ENCODE data around the gene PLD2.
"Not testable (repeated sequence)": the region's sequence is repeated elsewhere in the genome, so short reads cannot be mapped to it uniquely, and the experiment has no call there.

The PLD2 gene

GRCh38 chr17:4854111-4854681 is 47.2 kb downstream of the PLD2 start:
- H3K27ac Mint-ChIP-seq = no peak overlapping the region
- peaks cover 69% of the 10 kb centered on the region for H3K4me1 Mint-ChIP-seq
- peaks cover 5% of the 10 kb centered on the region for H3K9me3 Mint-ChIP-seq
- ATAC-seq = no peak
- H3K4me3 Mint-ChIP-seq = no peak overlapping the region
- H3K36me3 Mint-ChIP-seq = peaks cover 39% of the 10 kb centered on the region
- no peak for DNase-seq (ENCODE audit: low spot score in 2 of 2)

DNA sequence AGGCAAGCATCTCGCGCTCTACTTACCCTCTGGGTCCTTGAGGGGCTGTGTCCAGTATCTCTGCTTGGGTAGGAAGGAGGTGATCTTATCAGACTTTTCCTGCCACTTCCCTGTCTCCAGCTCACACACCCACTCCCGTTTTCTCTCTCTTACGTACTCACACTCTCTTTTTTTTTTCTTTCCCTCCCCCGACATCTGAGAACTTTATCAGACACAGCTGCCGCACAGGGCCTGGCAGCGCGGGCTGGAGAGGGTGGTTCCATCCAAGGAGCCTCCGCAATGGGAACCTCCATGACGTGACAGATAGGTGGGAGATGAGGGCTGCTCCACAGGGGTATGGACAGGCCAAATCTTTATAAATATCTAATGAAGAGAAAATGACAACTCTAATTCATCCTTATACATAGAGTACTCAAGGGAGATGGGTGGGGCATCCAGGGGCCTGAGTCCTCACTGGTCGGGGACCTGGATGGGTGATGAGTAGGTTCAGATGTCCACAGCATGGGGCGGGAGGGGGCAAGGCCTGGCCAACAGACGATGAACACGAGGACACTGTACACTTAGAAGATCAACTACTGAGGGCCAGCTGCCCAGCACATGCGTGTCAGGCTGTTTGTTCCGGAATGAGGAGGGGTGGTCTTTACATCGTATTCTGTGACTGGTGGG is 49.5 kb downstream of the PLD2 start:
- Mint-ChIP-seq H3K27ac (no peak overlapping the region), H3K36me3 (peaks cover 46% of the 10 kb centered on the region)
- ATAC-seq = no peak

DNA sequence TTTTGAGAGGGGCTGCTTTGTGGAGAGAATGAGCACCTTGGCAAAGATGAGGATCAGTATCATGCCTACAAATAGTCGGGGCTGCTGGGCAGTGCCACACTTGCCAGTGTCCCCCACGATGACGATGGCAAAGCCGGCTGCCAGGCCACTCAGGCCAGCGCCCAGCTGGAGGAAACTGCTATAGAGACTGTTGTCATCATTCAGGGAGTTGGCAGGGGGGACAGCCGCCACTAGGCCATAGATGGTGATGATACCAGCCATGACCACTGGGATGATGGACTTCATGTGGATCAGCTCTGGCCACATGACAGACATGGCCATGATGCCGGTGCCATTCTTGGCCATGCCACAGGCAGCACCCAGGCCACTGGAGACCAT is 50.0 kb downstream of the PLD2 start:
- Mint-ChIP-seq H3K4me3 (no peak overlapping the region), H3K9me3 (peaks cover 5% of the 10 kb centered on the region), H3K4me1 (peaks cover 48% of the 10 kb centered on the region), H3K36me3 (peaks cover 43% of the 10 kb centered on the region), H3K27ac (no peak overlapping the region)
- DNase-seq (ENCODE audit: low spot score in 2 of 2) (no peak), ATAC-seq (no peak)

More for the DNA sequence above, 49.5 kb downstream of the PLD2 start:
- H3K4me3 Mint-ChIP-seq = no peak overlapping the region
- DNase-seq (ENCODE audit: low spot score in 2 of 2) = no peak
- H3K9me3 Mint-ChIP-seq = peaks cover 5% of the 10 kb centered on the region
- peaks cover 53% of the 10 kb centered on the region for H3K4me1 Mint-ChIP-seq

DNA sequence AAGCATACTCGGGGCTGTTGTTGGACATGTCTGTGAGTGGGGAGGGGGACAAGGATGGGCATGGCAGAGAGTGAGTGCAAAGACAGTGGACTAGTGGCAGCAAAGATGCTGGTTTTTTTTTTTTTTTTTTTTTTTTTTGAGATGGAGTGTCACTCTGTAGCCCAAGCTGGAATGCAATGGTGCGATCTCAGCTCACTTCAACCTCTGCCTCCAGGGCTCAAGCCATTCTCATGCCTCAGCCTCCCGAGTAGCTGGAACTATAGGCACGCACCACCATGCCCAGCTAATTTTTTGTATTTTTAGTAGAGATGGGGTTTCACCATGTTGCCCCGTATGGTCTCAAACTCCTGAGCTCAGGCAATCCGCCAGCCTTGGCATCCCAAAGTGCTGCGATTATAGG is 50.4 kb downstream of the PLD2 start:
- DNase-seq (ENCODE audit: low spot score in 2 of 2); ATAC-seq; H3K27ac Mint-ChIP-seq; H3K9me3 Mint-ChIP-seq; H3K4me3 Mint-ChIP-seq: not testable (repeated sequence)
- Mint-ChIP-seq H3K4me1 (peaks cover 44% of the 10 kb centered on the region), H3K36me3 (peaks cover 39% of the 10 kb centered on the region)

GRCh38 chr17:4858068-4858881 is 51.3 kb downstream of the PLD2 start:
- peaks cover 40% of the 10 kb centered on the region for H3K4me1 Mint-ChIP-seq
- H3K36me3 Mint-ChIP-seq = peaks cover 30% of the 10 kb centered on the region
- no peak overlapping the region for H3K27ac Mint-ChIP-seq
- ATAC-seq = no peak
- DNase-seq (ENCODE audit: low spot score in 2 of 2) = no peak
- H3K4me3 Mint-ChIP-seq = no peak overlapping the region
- H3K9me3 Mint-ChIP-seq = no peaks in the 10 kb centered on the region

- Mint-ChIP-seq H3K36me3 (peaks cover 24% of the 10 kb centered on the region), H3K27ac (no peak overlapping the region), H3K4me1 (peaks cover 34% of the 10 kb centered on the region), H3K4me3 (no peak overlapping the region), H3K9me3 (no peaks in the 10 kb centered on the region)
- no peak for ATAC-seq
- no peak for DNase-seq (ENCODE audit: low spot score in 2 of 2)
Observed at GRCh38 chr17:4858882-4859260, 51.9 kb downstream of the PLD2 start.

DNA sequence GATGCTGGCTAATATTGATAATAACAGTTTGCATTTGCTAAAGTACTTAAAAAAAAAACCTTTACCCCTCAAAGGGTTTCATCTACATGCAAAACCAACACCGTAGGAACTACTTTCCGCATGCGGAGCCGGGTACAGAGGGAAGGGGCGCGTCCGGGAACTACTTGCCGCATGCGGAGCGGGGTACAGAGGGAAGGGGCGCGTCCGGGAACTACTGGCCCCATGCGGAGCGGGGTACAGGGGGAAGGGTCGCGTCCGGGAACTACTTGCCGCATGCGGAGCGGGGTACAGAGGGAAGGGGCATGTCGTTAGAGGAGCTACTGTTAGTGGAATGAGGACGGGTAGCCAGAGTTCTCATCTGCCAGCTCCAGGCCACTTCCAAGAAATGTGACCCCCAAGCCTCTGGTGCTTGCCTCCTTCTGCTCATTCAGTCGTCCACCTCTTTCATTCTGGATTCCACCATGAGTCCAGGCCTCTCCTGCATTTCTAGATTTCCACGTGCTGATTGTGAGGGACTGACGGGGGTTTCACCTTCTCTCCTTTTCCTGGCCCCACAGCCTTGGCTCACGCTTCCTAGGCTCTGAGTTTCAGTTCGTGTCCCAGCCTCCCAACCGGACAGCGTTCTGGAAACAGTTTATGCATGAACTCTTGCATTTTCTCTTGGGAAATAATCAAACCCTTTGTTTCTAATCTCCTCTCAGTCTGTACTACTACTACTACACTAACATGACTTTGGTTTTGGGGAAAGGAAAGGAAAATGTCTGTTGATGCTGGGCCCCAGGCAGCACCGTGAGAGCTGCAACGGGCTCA is 53.1 kb downstream of the PLD2 start:
- ATAC-seq (no peak), DNase-seq (ENCODE audit: low spot score in 2 of 2) (no peak)
- Mint-ChIP-seq H3K27ac (no peak overlapping the region), H3K36me3 (peaks cover 22% of the 10 kb centered on the region), H3K9me3 (no peaks in the 10 kb centered on the region), H3K4me1 (peaks cover 24% of the 10 kb centered on the region), H3K4me3 (no peak overlapping the region)

GRCh38 chr17:4860651-4861050 is 53.7 kb downstream of the PLD2 start:
- Mint-ChIP-seq H3K4me1 (peaks cover 24% of the 10 kb centered on the region), H3K9me3 (no peaks in the 10 kb centered on the region), H3K4me3 (no peak overlapping the region), H3K36me3 (peaks cover 24% of the 10 kb centered on the region), H3K27ac (no peak overlapping the region)
- ATAC-seq (no peak), DNase-seq (ENCODE audit: low spot score in 2 of 2) (no peak)

- DNase-seq (ENCODE audit: low spot score in 2 of 2) (no peak), ATAC-seq (no peak)
- Mint-ChIP-seq H3K4me3 (no peak overlapping the region), H3K4me1 (peaks cover 24% of the 10 kb centered on the region), H3K9me3 (no peaks in the 10 kb centered on the region), H3K36me3 (peaks cover 24% of the 10 kb centered on the region), H3K27ac (no peak overlapping the region)
Observed at GRCh38 chr17:4861052-4861451, 54.1 kb downstream of the PLD2 start.

GRCh38 chr17:4862720-4863119 is 55.8 kb downstream of the PLD2 start:
- Mint-ChIP-seq H3K27ac (no peak overlapping the region), H3K36me3 (peaks cover 14% of the 10 kb centered on the region), H3K4me3 (no peak overlapping the region), H3K9me3 (no peaks in the 10 kb centered on the region), H3K4me1 (peaks cover 9% of the 10 kb centered on the region)
- DNase-seq (ENCODE audit: low spot score in 2 of 2) = no peak
- ATAC-seq = no peak

DNA sequence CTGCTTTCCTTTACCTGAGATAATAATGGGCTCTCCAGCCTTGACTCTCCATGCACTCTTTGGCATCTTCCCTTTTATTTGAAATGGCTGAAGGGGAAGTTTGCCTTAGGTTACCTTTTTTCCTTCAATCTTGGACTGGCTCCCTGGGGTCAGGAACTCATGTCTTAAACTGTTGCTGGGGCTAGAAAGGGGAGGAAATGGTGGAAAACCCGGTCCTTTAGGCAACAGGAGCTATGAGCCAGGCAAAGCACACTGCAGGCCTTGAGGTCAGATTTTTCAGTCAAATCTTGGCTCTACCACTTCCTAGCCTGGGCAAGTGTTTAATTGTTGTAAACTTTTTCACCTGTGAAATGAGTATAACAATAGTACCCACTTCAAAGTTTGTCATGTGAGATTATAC is 56.4 kb downstream of the PLD2 start:
- peaks cover 6% of the 10 kb centered on the region for H3K4me1 Mint-ChIP-seq
- H3K27ac Mint-ChIP-seq = no peak overlapping the region
- no peak for ATAC-seq
- no peak for DNase-seq (ENCODE audit: low spot score in 2 of 2)
- H3K4me3 Mint-ChIP-seq = no peak overlapping the region
- no peaks in the 10 kb centered on the region for H3K9me3 Mint-ChIP-seq
- H3K36me3 Mint-ChIP-seq = peaks cover 14% of the 10 kb centered on the region

DNA sequence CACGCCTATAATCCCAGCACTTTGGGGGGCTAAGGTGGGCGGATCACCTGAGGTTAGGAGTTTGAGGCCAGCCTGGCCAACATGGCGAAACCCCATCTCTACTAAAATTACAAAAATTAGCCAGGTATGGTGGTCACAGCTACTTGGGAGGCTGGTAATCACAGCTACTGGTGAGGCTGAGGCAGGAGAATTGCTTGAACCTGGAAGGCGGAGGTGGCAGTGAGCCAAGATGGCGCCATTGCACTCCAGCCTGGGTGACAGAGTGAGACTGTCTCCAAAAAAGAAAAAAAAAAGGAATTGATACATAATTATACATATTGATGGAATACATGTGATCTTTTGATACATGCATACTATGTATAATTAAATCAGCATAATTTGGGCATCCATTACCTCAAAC is 60.6 kb downstream of the PLD2 start:
- ATAC-seq = not testable (repeated sequence)

DNA sequence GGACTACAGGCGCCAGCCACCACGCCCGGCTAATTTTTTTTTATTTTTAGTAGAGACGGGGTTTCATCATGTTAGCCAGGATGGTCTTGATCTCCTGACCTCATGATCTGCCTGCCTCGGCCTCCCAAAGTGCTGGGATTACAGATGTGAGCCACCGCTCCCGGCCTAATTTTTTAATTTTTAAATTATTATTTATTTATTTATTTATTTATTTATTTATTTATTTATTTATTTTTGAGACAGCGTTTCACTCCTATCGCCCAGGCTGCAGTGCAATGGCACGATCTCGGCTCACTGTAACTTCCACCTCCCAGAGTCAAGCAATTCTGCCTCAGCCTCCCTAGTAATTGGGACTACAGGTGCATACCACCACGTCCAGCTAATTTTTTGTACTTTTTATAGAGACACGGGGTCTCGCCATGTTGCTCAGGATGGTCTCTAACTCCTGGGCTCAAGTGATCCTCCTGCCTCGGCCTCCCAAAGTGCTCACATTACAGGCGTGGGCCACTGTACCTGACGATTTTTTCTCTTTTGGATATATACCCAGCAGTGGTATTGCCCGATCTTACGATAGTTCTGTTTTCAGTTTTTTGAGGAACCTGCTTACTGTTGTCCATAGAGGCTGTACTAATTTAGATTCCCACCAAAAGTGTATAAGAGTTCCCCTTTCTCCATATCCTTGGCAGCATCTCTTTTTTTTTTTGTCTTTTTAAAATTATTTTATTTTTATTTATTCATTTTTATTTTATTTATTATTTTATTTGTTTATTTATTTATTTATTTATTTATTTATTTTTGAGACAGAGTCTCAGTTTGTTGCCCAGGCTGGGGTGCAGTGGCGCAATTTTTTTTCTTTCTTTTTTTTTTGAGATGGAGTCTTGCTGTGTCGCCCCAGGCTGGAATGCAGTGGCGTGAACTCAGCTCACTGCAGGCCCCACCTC is 62.4 kb downstream of the PLD2 start:
- H3K4me3 Mint-ChIP-seq; H3K27ac Mint-ChIP-seq; H3K4me1 Mint-ChIP-seq; H3K9me3 Mint-ChIP-seq; DNase-seq (ENCODE audit: low spot score in 2 of 2); ATAC-seq: not testable (repeated sequence)
- peaks cover 19% of the 10 kb centered on the region for H3K36me3 Mint-ChIP-seq

More for the DNA sequence above, 60.6 kb downstream of the PLD2 start:
- not testable (repeated sequence) for H3K9me3 Mint-ChIP-seq; H3K4me3 Mint-ChIP-seq; H3K27ac Mint-ChIP-seq; DNase-seq (ENCODE audit: low spot score in 2 of 2); H3K4me1 Mint-ChIP-seq
- peaks cover 19% of the 10 kb centered on the region for H3K36me3 Mint-ChIP-seq

- no peak overlapping the region for H3K27ac Mint-ChIP-seq
- no peak for DNase-seq (ENCODE audit: low spot score in 2 of 2)
- H3K36me3 Mint-ChIP-seq = peaks cover 15% of the 10 kb centered on the region
- H3K4me1 Mint-ChIP-seq = peaks cover 7% of the 10 kb centered on the region
- no peaks in the 10 kb centered on the region for H3K9me3 Mint-ChIP-seq
- no peak overlapping the region for H3K4me3 Mint-ChIP-seq
- ATAC-seq = no peak
Observed at GRCh38 chr17:4870855-4871254, 63.9 kb downstream of the PLD2 start.

Measured in stimulated activated effector memory CD8-positive, alpha-beta T cell treated with anti-CD3 and anti-CD28 coated beads, Interleukin-12 subunit alpha, Interleukin-12 subunit beta, amount 100 ng/mL, for 72 hours (primary cell).